HUDEP-2 (cell line): ENCODE results near the gene LPA.

ENCODE experiments used
- DNase-seq, 76 experiments: peaks; one replicate each; lab custom pipeline; 2025; ENCODE audit not compliant: unreplicated experiment in 76 of 76; lab: John Stamatoyannopoulos, UW

Gene LPA

GRCh38 chr6:160520043-160520904 lies 143.8 kb downstream of the LPA start:
- DNase-seq = peak in 59 of 76 experiments; percentile 9 to 85 (median 59)

DNA sequence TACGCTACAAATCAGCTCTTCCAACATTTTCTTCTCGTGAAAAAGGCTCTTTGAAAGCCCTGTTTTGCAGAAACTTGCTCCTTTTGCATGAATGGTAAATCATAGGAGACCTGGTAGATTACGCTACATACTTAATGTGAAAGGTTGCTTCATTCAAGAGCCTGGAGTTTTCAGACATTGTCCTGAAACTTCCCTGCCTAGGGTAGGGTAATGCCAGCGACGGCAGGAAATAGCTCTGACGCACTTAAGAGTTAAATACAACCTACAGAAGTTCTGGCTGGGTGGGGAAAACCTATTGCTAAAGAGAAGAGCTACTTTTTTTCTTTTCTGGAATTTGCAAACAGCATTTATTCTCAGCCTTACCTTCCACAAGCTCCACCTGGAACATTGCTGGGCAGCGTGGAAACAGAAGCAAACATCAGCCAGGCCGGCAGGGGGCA lies 144.5 kb downstream of the LPA start:
- peak in 5 of 76 experiments; percentile 30 to 72 (median 39) for DNase-seq

DNA sequence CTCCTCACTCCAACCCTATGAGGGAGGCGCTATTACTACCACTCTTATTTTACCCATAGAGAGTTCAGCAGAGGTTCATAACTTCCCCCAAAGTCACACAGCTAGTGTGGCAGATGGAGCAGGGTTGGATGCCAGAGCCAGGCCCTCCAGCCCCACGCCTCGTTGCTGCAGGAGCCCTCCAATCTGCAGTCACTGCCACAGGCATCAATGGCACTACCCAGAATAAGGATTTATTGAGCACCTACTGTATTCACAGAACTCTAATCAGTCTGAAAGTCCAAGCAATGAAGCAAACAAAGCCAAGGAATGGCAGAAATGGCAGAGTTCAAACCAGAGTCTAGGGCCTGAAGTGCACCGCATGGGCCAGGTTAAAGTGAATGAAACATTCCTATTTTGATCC lies 144.9 kb downstream of the LPA start:
- DNase-seq = no peak

- no peak for DNase-seq
Observed at GRCh38 chr6:160513836-160514235, 150.2 kb downstream of the LPA start.

GRCh38 chr6:160510976-160511617 lies 153.0 kb downstream of the LPA start:
- no peak for DNase-seq

GRCh38 chr6:160510199-160510598 lies 153.9 kb downstream of the LPA start:
- no peak for DNase-seq

DNA sequence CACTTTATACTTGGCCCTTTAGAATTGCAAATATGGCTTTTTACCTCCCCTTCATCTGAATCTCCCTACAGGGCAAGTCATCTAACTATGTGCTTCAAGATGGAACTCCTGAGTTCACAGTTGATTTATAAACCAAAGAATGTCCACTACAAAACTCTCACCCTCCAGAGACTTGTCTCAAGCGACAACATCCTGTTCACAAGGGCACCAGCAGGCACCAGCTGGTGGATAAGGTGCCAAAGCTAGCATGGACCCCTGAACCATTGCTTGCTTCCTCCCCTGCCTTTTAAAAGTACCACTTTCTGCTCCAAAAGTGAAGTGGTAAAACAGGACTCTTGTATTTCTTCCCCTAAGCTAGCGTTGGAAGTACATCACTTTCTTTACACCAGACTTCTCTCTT lies 154.5 kb downstream of the LPA start:
- DNase-seq = no peak

DNA sequence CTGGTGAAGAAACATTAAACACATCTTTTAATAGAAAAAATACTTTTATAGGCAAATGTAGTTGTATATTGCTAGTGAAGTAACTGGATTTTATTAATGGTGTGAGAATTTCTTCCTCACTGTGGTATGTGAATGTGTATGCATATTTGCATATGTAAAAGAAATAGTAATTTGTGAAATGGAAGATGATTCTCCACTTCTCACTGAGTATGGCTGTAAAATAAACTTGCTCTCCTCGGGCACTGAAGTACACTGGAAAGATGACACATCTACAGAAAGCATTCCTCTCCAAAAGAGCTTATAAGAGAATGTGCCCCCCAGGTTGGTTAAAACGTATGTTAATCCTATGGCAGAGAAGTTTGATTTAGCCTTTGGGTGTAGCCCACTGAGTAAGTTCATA lies 155.5 kb downstream of the LPA start:
- no peak for DNase-seq

DNA sequence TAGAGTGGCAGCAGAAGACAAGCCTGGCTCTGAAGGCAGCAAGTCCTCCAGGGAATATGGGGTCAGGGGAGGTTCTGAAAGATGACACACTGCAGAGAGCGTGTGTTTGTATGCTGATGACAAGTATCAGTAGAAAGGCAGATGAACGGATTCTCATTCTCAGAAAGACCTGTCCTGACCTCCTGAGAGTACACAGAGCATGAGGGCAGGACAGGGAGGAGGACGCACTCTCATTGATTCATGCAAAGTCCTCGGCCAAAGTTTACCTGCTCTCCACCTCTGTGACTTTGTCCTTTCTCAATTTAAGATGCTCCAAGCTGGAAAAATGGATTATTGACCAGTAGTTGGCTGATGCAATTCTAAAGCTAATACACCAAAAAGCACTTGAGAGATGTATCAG lies 156.7 kb downstream of the LPA start:
- DNase-seq = no peak

GRCh38 chr6:160505970-160506369 lies 158.1 kb downstream of the LPA start:
- DNase-seq = no peak

- DNase-seq = no peak
Observed at GRCh38 chr6:160500639-160501038, 163.4 kb downstream of the LPA start.

DNA sequence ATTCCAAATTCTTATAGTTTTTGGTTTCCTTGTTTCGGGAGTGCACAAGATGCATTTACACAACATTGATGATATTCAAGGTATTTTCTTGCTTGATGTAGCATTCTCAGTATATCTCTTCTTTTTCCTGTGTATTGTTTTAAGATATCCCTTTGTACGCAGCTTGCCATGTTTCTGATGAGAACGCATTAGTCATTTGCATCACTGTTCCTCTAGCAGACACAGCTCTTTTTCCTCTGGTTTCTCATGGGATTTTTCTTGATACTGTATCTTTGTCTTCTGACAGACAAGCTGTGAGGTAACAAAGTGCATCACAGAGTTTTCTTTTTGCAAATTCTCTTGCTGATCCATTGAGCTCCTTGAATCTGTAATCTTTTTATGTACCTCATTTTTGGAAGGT lies 169.5 kb downstream of the LPA start:
- DNase-seq = no peak

GRCh38 chr6:160489091-160489490 lies 175.0 kb downstream of the LPA start:
- DNase-seq = no peak

GRCh38 chr6:160487116-160487515 lies 177.0 kb downstream of the LPA start:
- DNase-seq = no peak
